RCC 7860 (cell line): ENCODE results near the gene RILPL1.
"Not testable (repeated sequence)": the region's sequence is repeated elsewhere in the genome, so short reads cannot be mapped to it uniquely, and the experiment has no call there.

Experiments
- DNase-seq: peaks from one replicate; pipeline ENCODE4 v3.0.0-alpha.2; 2015; ENCODE audit warnings: low spot score
- FAIRE-seq: peaks from 2 replicates; lab custom pipeline; 2012; peaks lifted over from hg19 to GRCh38; lab: Jason Lieb, UNC

The RILPL1 gene

DNA sequence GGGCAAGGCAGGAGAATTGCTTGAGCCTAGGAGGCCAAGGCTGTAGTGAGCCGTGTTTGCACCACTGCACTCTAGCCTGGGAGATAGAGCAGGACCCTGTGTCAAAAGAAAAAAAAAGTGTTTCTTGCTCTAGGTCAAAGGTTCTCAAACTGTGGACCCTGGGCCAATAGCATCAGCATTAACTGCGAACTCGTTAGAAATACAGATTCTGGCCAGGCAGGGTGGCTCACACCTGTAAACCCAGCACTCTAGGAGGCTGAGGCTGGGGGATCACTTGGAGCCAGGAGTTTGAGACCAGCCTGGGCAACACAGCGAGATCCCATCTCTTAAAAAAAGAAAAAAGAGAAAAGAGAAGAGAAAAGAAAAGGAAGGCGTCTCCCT is 97.9 kb downstream of the RILPL1 start:
- DNase-seq (no peak), FAIRE-seq (no peak)

DNA sequence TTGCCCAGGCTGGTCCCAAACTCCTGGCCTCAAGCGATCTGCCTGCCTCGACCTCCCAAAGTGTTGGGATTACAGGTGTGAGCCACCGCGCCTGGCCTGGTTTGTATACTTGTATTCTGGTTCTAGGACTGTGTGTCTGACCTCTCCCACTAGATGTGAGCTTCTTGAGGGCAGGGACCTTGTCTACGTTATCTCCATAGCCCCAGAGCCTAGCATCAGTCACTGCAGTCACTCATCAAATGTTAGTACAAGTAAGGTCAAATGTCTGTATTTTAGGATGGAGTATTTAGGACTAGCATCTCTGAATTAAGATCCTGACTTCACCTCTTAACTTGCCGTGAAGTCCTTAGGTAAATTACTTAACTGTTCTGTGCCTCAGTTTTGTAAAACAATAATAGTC is 99.9 kb downstream of the RILPL1 start:
- no peak for FAIRE-seq
- no peak for DNase-seq

DNA sequence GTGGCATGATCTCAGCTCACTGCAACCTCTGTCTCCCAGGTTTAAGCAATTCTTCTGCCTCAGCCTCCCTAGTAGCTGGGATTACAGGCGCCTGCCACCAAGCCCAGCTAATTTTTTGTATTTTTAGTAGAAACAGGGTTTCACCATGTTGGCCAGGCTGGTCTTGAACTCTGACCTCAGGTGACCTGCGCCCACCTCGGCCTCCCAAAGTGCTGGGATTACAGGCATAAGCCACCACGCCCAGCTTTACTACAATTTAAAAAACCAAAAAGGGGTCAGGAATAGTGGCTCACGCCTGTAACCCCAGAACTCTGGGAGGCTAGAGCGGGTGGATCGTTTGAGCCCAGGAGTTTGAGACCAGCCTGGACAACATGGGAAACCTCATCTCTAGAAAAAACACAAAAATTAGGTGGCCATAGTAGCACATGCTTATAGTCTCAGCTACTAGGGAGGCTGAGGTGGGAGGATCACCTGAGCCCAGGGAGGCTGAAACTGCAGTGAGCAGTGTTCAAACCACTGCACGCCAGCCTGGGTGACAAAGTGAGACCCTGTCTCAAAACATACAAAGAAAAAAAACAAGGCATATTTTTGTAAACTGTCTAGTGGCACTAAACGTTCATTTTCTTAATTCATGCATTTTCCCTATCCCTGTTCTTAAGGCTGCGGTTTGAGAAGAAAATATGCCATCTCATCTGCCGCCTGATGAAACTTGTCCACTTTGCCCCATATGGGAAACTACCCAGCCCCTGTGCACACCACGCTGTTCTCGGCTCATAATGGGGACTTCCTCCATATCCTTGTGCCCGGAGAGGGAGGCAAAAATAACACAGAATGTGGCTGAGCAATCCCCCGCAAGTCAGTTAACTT is 101.3 kb downstream of the RILPL1 start:
- not testable (repeated sequence) for FAIRE-seq, DNase-seq

DNA sequence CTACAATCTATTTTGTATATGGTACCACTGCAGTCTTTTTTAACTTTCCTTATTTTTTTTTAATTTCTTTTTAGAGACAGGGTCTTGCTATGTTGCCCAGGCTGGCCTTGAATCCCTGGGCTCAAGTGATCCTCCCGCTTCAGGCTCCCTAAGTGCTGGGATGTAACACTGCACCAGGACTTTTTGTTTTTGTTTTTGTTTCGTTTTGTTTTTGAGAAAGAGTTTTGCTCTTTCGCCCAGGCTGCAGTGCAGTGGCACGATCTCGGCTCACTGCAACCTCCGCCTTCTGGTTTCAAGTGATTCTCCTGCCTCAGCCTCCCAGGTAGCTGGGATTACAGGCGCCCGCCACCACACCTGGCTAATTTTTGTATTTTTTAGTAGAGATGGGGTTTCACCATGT is 104.4 kb downstream of the RILPL1 start:
- FAIRE-seq, DNase-seq: not testable (repeated sequence)

DNA sequence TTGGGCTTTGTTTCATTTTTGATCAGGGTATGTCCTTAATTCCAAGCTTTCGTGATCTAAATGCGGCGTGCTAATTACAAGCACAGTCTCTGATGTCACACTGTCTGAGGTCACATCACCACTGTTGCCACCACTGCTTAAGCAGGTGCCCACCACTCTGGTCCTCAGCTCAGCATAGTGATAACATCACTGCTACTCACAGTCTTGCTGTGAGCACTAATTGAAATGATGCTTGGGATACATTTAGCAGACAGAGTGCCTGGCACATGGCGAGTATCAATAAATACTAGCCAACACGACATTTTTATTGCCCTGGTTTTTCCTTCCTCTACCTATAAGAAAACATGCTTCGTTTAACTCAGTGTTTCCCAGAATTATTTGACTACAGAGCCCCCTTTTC is 104.9 kb downstream of the RILPL1 start:
- FAIRE-seq (no peak), DNase-seq (no peak)

DNA sequence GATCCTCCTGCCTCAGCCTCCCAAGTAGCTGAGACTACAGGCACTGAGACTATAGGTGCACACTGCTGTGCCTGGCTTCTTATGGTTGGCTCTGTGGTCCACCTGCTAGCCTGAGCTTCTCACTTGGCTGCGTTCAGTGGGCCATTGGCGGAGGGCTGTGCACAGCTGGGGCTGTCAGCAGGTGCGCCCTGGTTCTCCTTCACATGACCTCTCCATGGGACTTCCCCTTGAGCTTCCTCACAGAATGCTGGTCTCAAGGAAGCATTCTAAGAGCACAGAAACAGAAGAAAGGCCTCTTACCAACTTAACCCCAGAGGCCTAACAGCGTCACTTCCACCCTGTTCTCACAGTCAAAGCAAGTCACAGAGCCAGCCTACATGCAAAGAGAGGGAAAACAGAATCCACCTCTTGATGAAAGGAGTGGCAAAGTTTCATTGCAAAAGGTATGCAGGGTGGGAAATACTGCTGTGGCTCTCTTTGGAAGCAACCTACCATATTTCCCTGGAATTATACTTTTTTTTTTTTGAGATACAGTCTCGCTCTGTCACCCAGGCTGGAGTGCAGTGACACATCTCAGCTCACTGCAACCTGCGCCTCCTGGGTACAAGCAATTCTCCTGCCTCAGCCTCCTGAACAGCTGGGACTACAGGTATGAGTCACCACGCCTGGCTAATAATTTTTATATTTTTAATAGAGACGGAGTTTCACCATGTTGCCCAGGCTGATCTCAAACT is 106.3 kb downstream of the RILPL1 start:
- DNase-seq (no peak), FAIRE-seq (no peak)

DNA sequence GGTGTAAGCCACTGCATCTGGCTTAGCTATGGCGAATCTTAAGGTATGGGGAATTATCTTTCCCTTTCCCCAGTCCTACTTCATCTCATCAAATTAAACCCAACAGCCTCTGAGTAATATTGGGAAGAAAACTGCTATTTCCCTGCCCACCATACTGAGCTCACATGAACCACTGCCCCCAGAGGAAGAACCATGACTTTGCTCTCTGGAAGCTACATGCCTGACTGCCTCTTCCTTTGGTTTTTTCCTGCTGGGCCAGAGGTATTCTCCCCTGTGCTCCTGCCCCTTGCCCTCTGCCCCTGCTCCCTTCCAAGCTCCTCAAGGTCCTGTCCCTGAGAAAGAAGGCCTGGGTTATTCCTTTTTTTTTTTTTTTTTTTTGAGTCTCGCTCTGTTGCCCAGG is 112.2 kb downstream of the RILPL1 start:
- DNase-seq, result peak; percentile 11
- no peak for FAIRE-seq
